ENCODE results near the gene CAPN14.

- TF ChIP-seq POLR2A (IDR thresholded peaks at IDR 0.05) (no peak), CTCF (IDR thresholded peaks at IDR 0.05) (no peak)
Observed at GRCh38 chr2:31150120-31150670, 67.1 kb downstream of the CAPN14 start.

Measured in uterus (tissue), 2 donors.